Kidney glomerular epithelial cell (primary cell): Measurements from ENCODE around the gene KRT5.

Experiments
- DNase-seq: peaks from one replicate; lab custom pipeline; 2025; lab: John Stamatoyannopoulos, UW

KRT5 gene

GRCh38 chr12:52519826-52520662 lies at the start of gene KRT5:
TSS of gene KRT5 (minus strand) at chr12:52520394. CDS start at chr12:52520296, 98 bp downstream.
- no peak for DNase-seq

- DNase-seq, result no peak
Measured at GRCh38 chr12:52568111-52568510, 47.9 kb upstream of the KRT5 start.

GRCh38 chr12:52566847-52567291 lies 46.7 kb upstream of the KRT5 start:
- no peak for DNase-seq

DNA sequence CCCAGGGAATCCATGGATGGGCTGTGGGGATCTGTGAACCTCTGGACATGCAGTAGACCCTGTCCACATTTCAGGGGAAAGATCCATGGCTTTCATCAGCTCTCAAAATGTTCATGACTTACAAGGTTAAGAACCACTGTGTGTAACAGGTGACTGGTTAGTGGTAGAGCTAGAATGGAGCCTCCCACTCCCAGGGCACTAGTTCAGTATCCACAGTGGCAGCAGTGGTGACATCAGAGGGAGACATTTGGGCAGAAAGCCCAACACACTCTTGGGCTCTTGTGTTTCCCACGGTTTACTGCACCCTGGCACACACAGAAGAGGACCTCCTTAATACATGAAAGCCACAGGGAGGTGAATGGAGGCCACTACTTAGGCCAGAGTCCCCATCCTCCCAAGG lies 44.4 kb upstream of the KRT5 start:
- DNase-seq, result no peak

DNA sequence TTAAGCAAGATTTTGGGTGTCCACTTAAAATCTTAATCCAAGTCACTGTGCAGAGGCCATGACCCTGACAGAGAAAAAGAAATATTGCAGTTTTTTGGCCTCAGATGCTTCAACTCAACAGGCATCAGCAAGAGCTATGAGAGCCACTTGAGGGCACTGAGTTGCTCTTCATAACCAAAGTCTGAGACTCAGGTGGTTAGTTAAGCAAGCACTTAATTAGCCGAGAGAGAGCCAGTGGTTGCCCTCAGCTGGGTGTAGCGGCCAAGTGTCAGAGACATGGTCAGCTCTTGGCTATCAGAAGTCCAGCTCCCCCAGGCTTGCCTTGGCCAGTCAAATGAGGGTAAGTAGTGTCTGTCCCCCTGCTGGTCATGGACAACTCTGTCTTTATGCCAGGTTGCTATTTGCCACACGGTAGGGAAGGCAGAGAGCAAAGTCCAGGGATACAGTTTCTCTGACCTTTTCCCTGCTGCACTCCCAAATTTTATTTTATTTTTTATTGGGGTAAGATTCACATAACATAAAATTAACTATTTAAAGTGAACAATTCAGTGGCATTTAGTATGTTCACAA lies 41.8 kb upstream of the KRT5 start:
- DNase-seq, result no peak

- no peak for DNase-seq
Measured at GRCh38 chr12:52559979-52560378, 39.8 kb upstream of the KRT5 start.

GRCh38 chr12:52558781-52559445 lies 38.7 kb upstream of the KRT5 start:
- DNase-seq, result no peak

DNA sequence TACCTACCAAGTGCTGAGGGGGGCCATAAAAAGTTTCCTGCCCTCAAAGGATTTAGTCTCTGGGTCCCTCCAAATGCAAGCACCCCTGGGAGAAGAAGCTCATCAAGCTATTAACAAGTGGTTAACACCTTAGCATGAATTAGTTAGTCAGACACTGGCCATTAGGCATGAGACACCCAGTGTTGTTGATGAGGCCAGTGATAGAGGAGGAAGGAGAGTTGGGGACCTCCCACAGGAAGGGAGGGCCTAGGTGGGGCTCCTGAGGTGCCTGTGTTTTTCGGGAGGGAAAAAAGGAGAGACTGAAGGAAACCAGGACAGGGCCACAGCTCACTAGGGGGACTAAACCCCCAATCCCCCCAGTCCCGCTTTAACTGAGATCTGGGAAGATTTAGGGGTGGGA lies 37.3 kb upstream of the KRT5 start:
- DNase-seq, result no peak

- DNase-seq, result no peak
Measured at GRCh38 chr12:52555577-52555976, 35.4 kb upstream of the KRT5 start.

DNA sequence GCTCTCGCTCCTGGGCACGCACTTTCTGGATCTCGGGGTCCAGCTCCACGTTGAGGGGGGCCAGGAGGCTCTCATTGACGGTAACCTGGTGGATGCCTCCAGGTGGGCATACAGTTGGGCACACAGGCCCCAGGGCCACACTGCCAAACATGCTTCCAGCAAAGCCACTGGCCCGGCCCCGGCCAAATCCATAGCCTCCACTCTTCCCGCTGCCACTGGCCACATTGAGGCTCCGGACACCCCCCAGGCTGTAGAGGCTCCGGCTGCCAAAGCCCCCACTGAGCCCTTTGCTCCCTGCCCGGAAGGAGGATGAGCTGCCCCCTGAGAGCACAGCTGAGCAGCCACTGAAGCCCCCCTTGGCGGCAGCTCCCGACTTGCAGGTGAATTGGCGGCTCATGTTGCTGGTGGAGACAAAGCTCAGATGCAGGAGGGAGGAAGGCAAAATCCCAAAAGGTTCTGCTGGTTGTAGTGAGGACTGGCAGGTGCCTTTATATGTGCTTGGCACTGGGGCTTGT lies 32.5 kb upstream of the KRT5 start, which contains the start of gene KRT71:
KRT71 (minus strand) TSS at position 465 of the 515 bp plus-strand sequence; CDS start at position 397, 68 bp downstream.
- no peak for DNase-seq

DNA sequence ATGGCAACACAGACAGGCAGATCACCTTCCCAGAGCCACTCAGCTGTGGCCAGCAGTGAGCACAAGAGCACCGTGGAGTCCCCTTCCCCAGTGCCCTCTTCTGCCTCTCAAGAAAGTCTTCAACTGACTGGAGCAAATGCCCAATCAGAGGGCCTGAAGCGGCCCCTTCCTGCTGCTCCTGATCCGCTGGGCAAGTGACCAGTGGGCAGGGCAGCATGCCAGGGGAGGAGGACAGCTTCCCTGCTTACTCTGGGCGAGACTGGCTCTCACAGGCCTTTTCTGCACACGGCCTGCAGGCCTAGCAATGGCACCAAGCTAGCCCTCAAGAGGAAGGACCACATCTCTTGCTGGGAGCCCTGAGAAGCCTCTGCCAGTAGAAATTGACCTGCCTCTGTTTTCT lies 31.9 kb upstream of the KRT5 start:
- DNase-seq, result no peak

- no peak for DNase-seq
Measured at GRCh38 chr12:52551216-52551865, 31.1 kb upstream of the KRT5 start.

DNA sequence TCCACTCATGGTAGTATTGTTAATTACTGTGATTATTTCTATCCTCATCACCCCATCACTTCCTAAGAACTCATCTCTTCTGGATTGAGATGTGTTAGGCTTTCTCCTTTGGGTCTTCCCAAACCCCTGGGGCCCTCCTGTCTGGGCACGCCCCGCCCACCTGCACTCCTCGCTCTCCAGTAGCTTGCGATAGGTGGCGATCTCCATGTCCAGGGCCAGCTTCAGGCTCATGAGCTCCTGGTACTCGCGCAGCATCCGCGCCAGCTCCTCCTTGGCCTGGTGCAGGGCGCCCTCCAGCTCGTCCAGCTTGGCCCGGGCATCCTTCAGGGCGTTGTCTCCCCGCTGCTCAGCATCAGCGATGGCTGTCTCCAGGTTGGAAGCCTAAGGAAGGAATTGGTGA lies 25.9 kb upstream of the KRT5 start:
- DNase-seq, result no peak

DNA sequence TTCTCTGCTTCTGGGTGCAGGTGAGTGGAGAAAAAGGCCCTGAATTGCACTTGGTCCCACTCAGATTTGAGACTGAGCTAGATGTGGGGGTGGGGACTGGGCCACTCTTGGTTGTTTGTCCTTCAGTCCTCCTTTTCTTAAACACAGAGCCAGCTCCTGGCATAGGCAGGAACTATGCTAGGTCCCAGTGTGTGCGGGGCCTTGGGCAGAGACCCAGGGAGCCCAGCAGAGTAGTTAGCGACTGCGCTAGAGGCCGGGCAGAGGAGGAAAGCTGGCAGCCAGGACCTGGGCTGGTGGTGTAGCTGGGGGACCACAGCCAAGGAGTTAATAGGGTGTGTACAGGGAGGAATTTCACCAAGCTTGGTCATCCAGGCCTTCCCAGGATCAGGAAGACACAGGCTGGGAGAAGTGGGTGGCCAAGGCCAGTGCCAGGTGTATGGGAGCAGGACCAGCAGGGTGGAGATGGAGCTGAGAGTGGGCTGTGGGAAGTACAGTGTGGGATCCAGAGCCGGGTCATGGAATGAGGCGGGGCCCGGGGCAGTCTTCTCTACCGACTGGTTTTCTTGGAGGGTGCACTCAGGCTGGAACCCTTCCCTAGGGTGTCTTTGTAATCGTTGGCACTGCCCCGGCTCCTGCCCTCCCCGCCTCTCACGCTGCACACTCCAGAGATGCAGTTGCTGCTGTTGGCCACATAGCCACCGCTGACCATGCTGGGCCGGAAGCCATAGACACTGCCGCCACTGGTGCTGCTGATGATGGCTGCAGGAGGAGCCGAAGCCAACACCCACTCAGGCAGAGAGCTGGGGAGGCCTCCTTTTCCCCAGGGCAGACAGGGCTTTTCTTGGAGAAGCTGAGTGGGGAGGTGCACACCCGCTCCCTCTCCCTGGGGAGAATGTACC lies 24.0 kb upstream of the KRT5 start:
- no peak for DNase-seq

- no peak for DNase-seq
Measured at GRCh38 chr12:52542785-52543318, 22.7 kb upstream of the KRT5 start.

GRCh38 chr12:52542157-52542556 lies 22.0 kb upstream of the KRT5 start:
- DNase-seq, result no peak

GRCh38 chr12:52541709-52542108 lies 21.5 kb upstream of the KRT5 start:
- DNase-seq, result no peak

DNA sequence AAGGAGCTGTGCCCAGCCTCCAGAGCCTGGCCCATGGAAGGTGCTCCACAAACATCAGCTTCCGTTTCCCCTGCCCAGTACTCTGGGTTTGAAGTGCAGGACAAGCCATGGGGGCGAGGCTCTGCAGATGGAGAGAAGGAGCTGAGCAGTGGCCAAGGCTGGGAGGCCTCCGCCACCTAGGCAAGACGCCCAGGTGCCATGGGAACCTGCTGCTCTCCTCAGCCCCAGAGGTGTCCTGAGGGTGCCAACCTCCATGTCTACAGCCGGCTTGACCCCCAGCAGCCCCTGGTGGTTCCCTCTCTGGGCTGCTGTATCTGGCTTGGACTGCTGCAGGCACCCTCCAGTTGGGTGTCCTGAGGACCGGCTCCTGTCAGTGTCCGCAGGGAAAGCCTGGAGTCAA lies 20.3 kb upstream of the KRT5 start:
- DNase-seq, result no peak

DNA sequence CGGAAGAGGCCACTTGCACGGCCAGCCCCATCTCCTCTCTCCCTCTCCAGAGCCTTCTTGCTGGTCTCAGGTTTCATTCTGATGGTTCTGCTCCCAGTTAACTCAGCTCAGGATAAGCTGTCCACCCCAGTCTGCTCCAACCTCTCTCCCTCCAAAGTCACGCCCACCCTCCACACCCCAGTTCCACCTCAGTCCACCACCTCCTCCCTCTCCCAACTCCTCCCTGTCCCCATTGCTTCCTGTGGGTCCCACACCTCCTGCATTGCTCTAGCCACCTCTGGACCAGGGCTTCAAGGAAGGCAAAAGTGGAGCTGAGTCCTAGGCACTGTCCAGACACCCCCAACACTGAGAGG lies 19.6 kb upstream of the KRT5 start:
- DNase-seq, result no peak

- peak; percentile 77 for DNase-seq
Measured at GRCh38 chr12:52539083-52539820, 19.1 kb upstream of the KRT5 start.
